A673 (cell line): ENCODE data around the gene TEN1. TPM values are rescaled to one million over a fixed set of nuclear protein-coding genes. Genes with fewer than 3 reads are reported as not detected.

Source experiments
- BruUV-seq: library from RNA; stranded (reverse); fragments of 400-500 nt; replicated peaks from 2 replicates; lab custom pipeline; 2021; lab: Mats Ljungman, UMichigan
- CTCF ChIA-PET: fragments of 300-600 bp; sonication (Branson Sonifier 250); formaldehyde crosslinking; loops from one replicate; lab custom pipeline; 2022; ENCODE audit warnings: antibody characterized with exemption; lab: Charles Lee
- POLR2A ChIA-PET: fragments of 300-600 bp; sonication (Branson Sonifier 250); formaldehyde crosslinking; loops from one replicate; lab custom pipeline; 2022; ENCODE audit warnings: antibody characterized with exemption; ENCODE audit not compliant: low non-redundant PET; lab: Charles Lee
- DNase-seq: peaks from one replicate; pipeline ENCODE4 v3.0.0-alpha.2; 2015; ENCODE audit warnings: low spot score
- H3K27ac ChIP-seq: fragments of 200-600 bp; sonication (generic); 2 replicates; pipeline ENCODE4 v1.5.1; 2016; ENCODE audit warnings: mixed run types, low read depth, mild to moderate bottlenecking, mixed read lengths, antibody characterized with exemption, low read length; ENCODE audit not compliant: poor library complexity, severe bottlenecking
- H3K27me3 ChIP-seq: fragments of 200-600 bp; sonication (generic); replicated peaks from 2 replicates; pipeline ENCODE4 v1.6.1; 2017; ENCODE audit warnings: mixed run types, low read depth, mild to moderate bottlenecking, mixed read lengths, antibody characterized with exemption, low read length; ENCODE audit not compliant: insufficient read depth, poor library complexity
- H3K36me3 ChIP-seq: fragments of 200-600 bp; sonication (generic); 2 replicates; pipeline ENCODE4 v1.6.1; 2016; ENCODE audit warnings: mixed run types, mild to moderate bottlenecking, mixed read lengths, antibody characterized with exemption, low read length; ENCODE audit not compliant: insufficient read depth, poor library complexity, severe bottlenecking
- H3K4me1 ChIP-seq: fragments of 200-600 bp; sonication (generic); 2 replicates; pipeline ENCODE4 v1.6.1; 2017; ENCODE audit warnings: mixed run types, mild to moderate bottlenecking, mixed read lengths, antibody characterized with exemption, low read length; ENCODE audit not compliant: insufficient read depth, poor library complexity, severe bottlenecking
- H3K4me3 ChIP-seq: fragments of 200-600 bp; sonication (generic); 2 replicates; pipeline ENCODE4 v1.5.1; 2016; ENCODE audit warnings: low read depth, mixed run types, mild to moderate bottlenecking, mixed read lengths, low read length; ENCODE audit not compliant: poor library complexity, severe bottlenecking
- H3K9me3 ChIP-seq: fragments of 200-600 bp; sonication (generic); 2 replicates; pipeline ENCODE4 v1.6.1; 2016; ENCODE audit warnings: mixed run types, low read depth, mild to moderate bottlenecking, mixed read lengths, antibody characterized with exemption, low read length; ENCODE audit not compliant: poor library complexity, severe bottlenecking
- CTCF ChIP-seq: fragments of 300-800, 200-600 bp; sonication (generic); conservative IDR thresholded peaks from 2 replicates; pipeline ENCODE4 v1.5.1; 2017; ENCODE audit warnings: low read depth, mild to moderate bottlenecking, antibody characterized with exemption, low read length, moderate library complexity, mixed read lengths
- EZH2 ChIP-seq: fragments of 200-600 bp; sonication (generic); IDR thresholded peaks from 2 replicates; pipeline ENCODE4 v1.6.1; 2017; ENCODE audit warnings: borderline replicate concordance, low read depth, mild to moderate bottlenecking, mixed read lengths, antibody characterized with exemption, low read length; ENCODE audit not compliant: poor library complexity, severe bottlenecking
- intact Hi-C: fragments of 100-400 bp; cut with micrococcal nuclease; formaldehyde crosslinking; loops from one replicate; pipeline ENCODE4 v1.10.0; 2022; ENCODE audit not compliant: unreplicated experiment
- total RNA-seq: library from RNA; stranded (reverse); gene quantifications from 2 replicates; pipeline ENCODE4 v1.2.3, GENCODE V29; 2021

The TEN1 gene
- total RNA-seq, 1 experiment from 2014 or later: 16.2 TPM

- ChIA-PET POLR2A (no interaction called here), CTCF (interaction anchor here (0.5 kb wide), 1 partner anchor 51 kb away, joined by 6 read pairs; no protein-coding TSS in a partner anchor)
- intact Hi-C loops: no loop called here
- H3K4me3 ChIP-seq: no peak overlapping the region
- H3K36me3 ChIP-seq: peaks cover 69% of the 10 kb centered on the region
- peaks cover 10% of the 10 kb centered on the region for H3K4me1 ChIP-seq
- no peaks in the 10 kb centered on the region for H3K9me3 ChIP-seq
- no peak overlapping the region for H3K27ac ChIP-seq
- H3K27me3 ChIP-seq: no peaks in the 10 kb centered on the region
- no peak for DNase-seq
- BruUV-seq: no TSS peak
- TF ChIP-seq EZH2 (no peak), CTCF (no peak)
Measured at GRCh38 chr17:76049239-76049638, 70.2 kb downstream of the TEN1 start.

- intact Hi-C loops: no loop called here
- H3K9me3 ChIP-seq: no peaks in the 10 kb centered on the region
- H3K27ac ChIP-seq: no peak overlapping the region
- BruUV-seq: no TSS peak
- H3K4me3 ChIP-seq: no peak overlapping the region
- H3K4me1 ChIP-seq: peaks cover 10% of the 10 kb centered on the region
- no peak for DNase-seq
- TF ChIP-seq CTCF: no peak
- no peak for TF ChIP-seq EZH2
- no peaks in the 10 kb centered on the region for H3K27me3 ChIP-seq
- ChIA-PET CTCF (no interaction called here), POLR2A (no interaction called here)
- peaks cover 67% of the 10 kb centered on the region for H3K36me3 ChIP-seq
Measured at GRCh38 chr17:76049836-76050537, 70.9 kb downstream of the TEN1 start.

Other genes with a start within 250 kb of the TEN1 start
- 18.3 and 29.7 TPM in 2 replicates for gene GALK1, start 214.0 kb upstream of the TEN1 start, total RNA-seq
- 53.2 and 60.0 TPM in 2 replicates for gene UNK, start 194.4 kb upstream of the TEN1 start, total RNA-seq
- 0.37 and 2.2 TPM in 2 replicates for gene UNC13D, start 134.8 kb upstream of the TEN1 start, total RNA-seq
- gene WBP2, start 123.9 kb upstream of the TEN1 start, total RNA-seq: 70.3 and 87.5 TPM in 2 replicates
- 0.46 and 0.95 TPM in 2 replicates for gene TRIM47, start 100.7 kb upstream of the TEN1 start, total RNA-seq
- 46.1 and 47.9 TPM in 2 replicates for gene TRIM65, start 82.3 kb upstream of the TEN1 start, total RNA-seq
- 166 and 167 TPM in 2 replicates for gene MRPL38, start 74.4 kb upstream of the TEN1 start, total RNA-seq
- 34.4 and 35.6 TPM in 2 replicates for gene FBF1, start 38.2 kb upstream of the TEN1 start, total RNA-seq
- 35.0 and 39.5 TPM in 2 replicates for gene ACOX1, start 74 bp upstream of the TEN1 start, total RNA-seq
- 8.5 and 10.0 TPM in 2 replicates for gene CDK3, start 21.6 kb downstream of the TEN1 start, total RNA-seq
- 0.15 and 0.21 TPM in 2 replicates for gene EVPL, start 48.1 kb downstream of the TEN1 start, total RNA-seq
- 96.4 and 101 TPM in 2 replicates for gene SRP68, start 93.3 kb downstream of the TEN1 start, total RNA-seq
- not detected in 2 replicates for gene GALR2, start 95.5 kb downstream of the TEN1 start, total RNA-seq
- gene ZACN, start 99.9 kb downstream of the TEN1 start, total RNA-seq: not detected in 2 replicates
- 115 and 117 TPM in 2 replicates for gene EXOC7, start 124.5 kb downstream of the TEN1 start, total RNA-seq
- gene FOXJ1, start 162.0 kb downstream of the TEN1 start, total RNA-seq: 0.17 and 0.20 TPM in 2 replicates